ENCODE measurements around the gene SAA2.
"Not testable (repeated sequence)": the region's sequence is repeated elsewhere in the genome, so short reads cannot be mapped to it uniquely, and the experiment has no call there.

SAA2 gene

DNA sequence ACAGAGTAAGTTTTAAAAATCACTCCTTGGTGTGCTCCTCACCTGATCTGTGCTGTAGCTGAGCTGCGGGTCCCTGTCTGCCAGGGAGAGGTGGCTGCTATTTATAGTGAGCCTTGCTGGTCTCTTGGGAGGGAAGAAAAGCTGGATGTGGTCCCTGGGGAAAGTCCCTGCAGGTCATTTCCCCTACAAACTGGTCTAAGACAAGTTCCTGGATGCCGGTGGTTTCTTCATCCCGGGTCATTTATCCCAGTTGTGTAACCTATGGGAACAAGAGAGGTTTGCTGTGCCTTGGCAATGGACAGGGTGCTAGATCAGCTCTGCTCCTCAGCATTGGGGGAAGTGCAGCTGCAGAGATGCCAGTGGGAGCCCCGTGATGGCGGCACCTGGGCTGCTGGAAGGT is at the start of gene SAA2:
SAA2 (minus strand) TSS at position 108 of the 400 bp plus-strand sequence. CDS start 657 bp downstream, outside the sequence.
- DNase-seq (ENCODE audit: low spot score in 2 of 2) = no peak
- Mint-ChIP-seq H3K27me3 (no peaks in the 10 kb centered on the region), H3K9me3 (no peaks in the 10 kb centered on the region), H3K4me3 (no peak within 1 kb of the TSS), H3K4me1 (peaks cover 18% of the 10 kb centered on the region), H3K27ac (ENCODE audit: low read depth) (no peak within 1 kb of the TSS), H3K36me3 (ENCODE audit: insufficient read depth) (peaks cover 2% of the 10 kb centered on the region)
- ATAC-seq (replicated peaks; ENCODE audit: extremely low read depth, poor library complexity, severe bottlenecking) = no peak

DNA sequence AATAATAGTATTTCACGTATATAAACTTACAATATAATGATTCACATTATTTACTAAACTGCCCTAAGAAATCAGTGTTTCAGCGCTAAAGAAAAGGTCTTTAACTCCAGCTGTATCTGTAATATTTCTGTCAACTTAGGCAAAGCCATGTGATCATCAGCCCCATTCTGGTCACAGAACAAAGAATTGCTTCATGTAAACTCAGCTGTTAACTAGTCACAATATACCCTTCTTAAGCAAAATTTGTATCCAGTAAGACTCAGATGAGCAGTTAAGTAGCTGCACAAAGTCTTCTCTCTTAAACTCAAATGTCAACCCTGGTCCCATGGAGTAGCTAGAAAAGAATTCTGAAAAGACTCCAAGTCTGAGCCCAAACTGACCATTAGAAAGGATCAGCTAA is 46.8 kb upstream of the SAA2 start:
- DNase-seq (ENCODE audit: low spot score in 2 of 2) (no peak), ATAC-seq (replicated peaks; ENCODE audit: extremely low read depth, poor library complexity, severe bottlenecking) (no peak)
- peaks cover 59% of the 10 kb centered on the region for H3K36me3 Mint-ChIP-seq (ENCODE audit: insufficient read depth)
- H3K27ac Mint-ChIP-seq (ENCODE audit: low read depth) = no peak overlapping the region
- no peaks in the 10 kb centered on the region for H3K27me3 Mint-ChIP-seq
- H3K9me3 Mint-ChIP-seq = no peaks in the 10 kb centered on the region
- H3K4me1 Mint-ChIP-seq = no peaks in the 10 kb centered on the region
- no peak overlapping the region for H3K4me3 Mint-ChIP-seq

DNA sequence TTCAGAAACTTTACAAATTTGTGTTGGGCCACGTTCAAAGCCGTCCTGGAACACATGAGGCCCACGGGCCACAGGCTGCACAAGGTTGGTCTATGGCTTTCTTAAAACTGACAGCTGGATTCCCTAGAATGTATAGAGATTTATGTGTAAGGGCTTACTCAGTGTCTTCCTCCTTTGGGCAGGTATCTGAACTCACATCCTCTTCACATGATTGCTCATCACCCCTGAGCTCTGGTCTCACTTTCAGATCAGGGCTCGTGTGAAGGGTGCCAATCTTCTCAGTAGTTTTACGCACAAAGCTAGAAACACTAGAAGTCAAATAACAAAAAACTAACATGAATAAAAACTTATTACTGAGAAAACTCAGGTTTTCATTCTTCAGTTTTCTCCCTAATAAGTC is 46.4 kb upstream of the SAA2 start:
- no peaks in the 10 kb centered on the region for H3K4me1 Mint-ChIP-seq
- H3K9me3 Mint-ChIP-seq = no peaks in the 10 kb centered on the region
- no peaks in the 10 kb centered on the region for H3K27me3 Mint-ChIP-seq
- no peak overlapping the region for H3K27ac Mint-ChIP-seq (ENCODE audit: low read depth)
- ATAC-seq (replicated peaks; ENCODE audit: extremely low read depth, poor library complexity, severe bottlenecking) = no peak
- no peak for DNase-seq (ENCODE audit: low spot score in 2 of 2)
- H3K36me3 Mint-ChIP-seq (ENCODE audit: insufficient read depth) = peaks cover 60% of the 10 kb centered on the region
- no peak overlapping the region for H3K4me3 Mint-ChIP-seq

DNA sequence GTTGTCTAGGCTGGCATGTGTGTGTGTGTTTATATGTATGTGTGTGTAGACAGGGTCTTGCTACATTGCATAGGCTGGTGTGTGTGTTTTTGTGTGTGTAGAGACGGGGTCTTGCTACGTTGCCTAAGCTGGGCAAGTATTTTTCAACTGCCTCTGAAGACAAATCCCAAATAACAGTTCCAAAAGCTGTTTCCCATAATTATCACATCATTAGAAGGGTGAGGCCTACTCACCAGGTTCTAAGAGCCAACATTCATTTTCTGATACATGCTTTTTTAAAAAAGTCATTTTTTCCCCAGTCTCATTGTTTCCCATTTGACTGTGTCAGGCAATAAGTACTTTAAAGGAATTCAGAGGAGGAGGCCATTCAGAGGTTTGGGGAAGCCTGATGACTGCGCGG is 40.4 kb upstream of the SAA2 start:
- Mint-ChIP-seq H3K27me3 (no peaks in the 10 kb centered on the region), H3K27ac (ENCODE audit: low read depth) (no peak overlapping the region), H3K36me3 (ENCODE audit: insufficient read depth) (peaks cover 39% of the 10 kb centered on the region), H3K4me1 (no peaks in the 10 kb centered on the region), H3K9me3 (no peaks in the 10 kb centered on the region), H3K4me3 (no peak overlapping the region)
- DNase-seq (ENCODE audit: low spot score in 2 of 2) (no peak), ATAC-seq (replicated peaks; ENCODE audit: extremely low read depth, poor library complexity, severe bottlenecking) (no peak)

DNA sequence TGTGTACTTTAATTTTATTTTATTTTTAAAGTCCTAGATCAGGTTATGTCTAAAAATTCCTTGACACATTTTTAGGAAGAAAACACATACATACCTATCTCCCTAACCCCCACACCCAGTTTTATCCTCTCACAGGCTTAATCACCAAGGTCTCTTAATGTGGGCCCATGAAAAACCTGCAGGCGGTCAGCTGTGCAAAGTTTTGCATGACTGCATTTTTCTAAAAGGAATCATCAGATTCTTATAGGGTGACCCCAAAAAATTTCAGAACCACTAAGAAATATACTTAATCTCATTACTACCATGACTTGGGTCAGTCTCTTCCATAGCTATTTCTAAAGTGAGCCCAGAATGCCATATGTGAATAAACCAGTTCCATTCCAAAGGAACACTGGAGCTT is 37.4 kb upstream of the SAA2 start:
- Mint-ChIP-seq H3K36me3 (ENCODE audit: insufficient read depth) (peaks cover 42% of the 10 kb centered on the region), H3K4me1 (peaks cover under 1% of the 10 kb centered on the region), H3K27ac (ENCODE audit: low read depth) (no peak overlapping the region), H3K9me3 (no peaks in the 10 kb centered on the region), H3K27me3 (no peaks in the 10 kb centered on the region), H3K4me3 (no peak overlapping the region)
- ATAC-seq (replicated peaks; ENCODE audit: extremely low read depth, poor library complexity, severe bottlenecking) = no peak
- DNase-seq (ENCODE audit: low spot score in 2 of 2) = no peak

DNA sequence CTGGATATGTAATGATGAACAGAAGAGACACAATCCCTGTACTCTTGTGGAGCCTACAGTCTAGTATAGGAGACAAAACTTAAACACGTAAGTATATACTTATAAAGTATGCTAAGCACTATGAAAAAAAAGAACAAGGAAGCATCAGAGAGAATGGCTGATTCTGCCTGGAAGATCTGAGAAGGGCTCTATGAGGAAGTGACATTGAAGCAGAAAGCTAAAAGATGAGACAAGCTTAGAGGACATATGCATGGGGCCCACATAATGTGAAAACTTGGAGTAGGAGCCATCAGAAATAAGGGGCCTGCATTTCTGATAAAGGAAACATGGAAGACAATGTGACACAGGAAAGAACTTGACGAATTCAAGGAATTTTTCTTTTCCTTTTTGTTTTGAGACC is 34.2 kb upstream of the SAA2 start:
- peaks cover 10% of the 10 kb centered on the region for H3K4me1 Mint-ChIP-seq
- no peak overlapping the region for H3K4me3 Mint-ChIP-seq
- H3K27ac Mint-ChIP-seq (ENCODE audit: low read depth) = peak overlapping the region; percentile 58
- H3K27me3 Mint-ChIP-seq = no peaks in the 10 kb centered on the region
- DNase-seq (ENCODE audit: low spot score in 2 of 2) (no peak), ATAC-seq (replicated peaks; ENCODE audit: extremely low read depth, poor library complexity, severe bottlenecking) (no peak)
- no peaks in the 10 kb centered on the region for H3K9me3 Mint-ChIP-seq
- peaks cover 44% of the 10 kb centered on the region for H3K36me3 Mint-ChIP-seq (ENCODE audit: insufficient read depth)

DNA sequence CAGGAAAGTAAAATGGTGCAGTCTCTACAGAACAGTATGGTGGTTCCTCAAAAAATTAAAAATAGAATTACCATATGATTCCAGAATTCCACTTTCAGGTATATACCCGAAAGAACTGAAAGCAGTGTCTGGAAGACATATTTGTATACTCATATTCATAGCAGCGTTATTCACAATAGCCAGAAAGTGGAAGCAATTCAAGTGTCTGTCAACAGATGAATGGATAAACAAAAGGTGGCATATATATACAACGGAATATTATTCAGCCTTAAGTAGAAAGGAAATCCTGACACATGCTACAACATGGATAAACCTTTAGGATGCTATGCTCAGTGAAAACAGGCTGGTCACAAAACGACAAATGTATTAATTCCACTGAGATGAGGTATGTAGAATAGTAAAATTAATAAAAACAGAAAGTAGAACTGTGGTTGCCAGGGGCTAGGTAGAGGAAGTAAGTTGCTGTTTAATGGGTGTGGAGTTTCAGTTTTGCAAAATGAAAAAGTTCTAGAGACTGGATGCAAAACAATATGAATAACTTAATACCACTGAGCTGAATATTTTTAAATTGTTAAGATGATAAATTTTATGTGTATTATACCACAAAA is 32.1 kb upstream of the SAA2 start:
- H3K9me3 Mint-ChIP-seq = no peaks in the 10 kb centered on the region
- ATAC-seq (replicated peaks; ENCODE audit: extremely low read depth, poor library complexity, severe bottlenecking) (peak; percentile 67), DNase-seq (ENCODE audit: low spot score in 2 of 2) (no peak)
- peaks cover 10% of the 10 kb centered on the region for H3K4me1 Mint-ChIP-seq
- peak overlapping the region; percentile 86 for H3K27ac Mint-ChIP-seq (ENCODE audit: low read depth)
- H3K4me3 Mint-ChIP-seq = peak overlapping the region; percentile 66
- no peaks in the 10 kb centered on the region for H3K27me3 Mint-ChIP-seq
- H3K36me3 Mint-ChIP-seq (ENCODE audit: insufficient read depth) = peaks cover 30% of the 10 kb centered on the region

DNA sequence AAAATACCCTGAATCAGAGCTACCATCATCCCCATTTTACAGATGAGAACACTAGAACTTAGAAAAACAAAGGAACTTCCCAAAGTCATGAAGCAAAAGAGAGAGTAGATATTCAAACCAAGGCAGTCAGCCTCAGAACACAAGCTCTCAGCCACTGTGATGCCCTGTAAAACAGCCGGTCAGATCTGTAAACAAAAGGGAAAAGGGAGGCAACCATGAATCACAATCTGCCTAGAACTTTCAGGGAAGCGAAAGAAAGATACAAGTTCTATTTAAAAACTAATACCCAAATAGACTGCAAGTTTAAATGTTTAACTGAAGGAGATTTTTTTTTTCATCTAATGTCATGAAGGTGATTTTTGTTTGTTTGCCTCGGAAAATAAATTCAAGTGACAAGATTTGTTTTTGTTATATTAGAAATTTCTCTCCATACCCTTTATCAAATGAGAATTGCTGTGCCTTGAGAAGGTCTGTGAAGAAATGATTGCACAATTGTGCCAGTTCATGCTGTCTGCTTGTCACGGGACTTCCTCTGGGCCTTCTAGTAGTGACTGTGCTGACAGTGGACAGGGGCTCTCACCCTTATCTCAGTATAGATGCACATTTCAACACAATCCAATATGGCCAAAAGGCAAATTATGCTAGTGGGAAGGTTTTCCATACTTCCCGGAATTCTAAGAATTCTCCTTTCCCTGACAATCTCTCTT is 29.2 kb upstream of the SAA2 start:
- H3K36me3 Mint-ChIP-seq (ENCODE audit: insufficient read depth) = peaks cover 18% of the 10 kb centered on the region
- ATAC-seq (replicated peaks; ENCODE audit: extremely low read depth, poor library complexity, severe bottlenecking) (no peak), DNase-seq (ENCODE audit: low spot score in 2 of 2) (no peak)
- no peaks in the 10 kb centered on the region for H3K27me3 Mint-ChIP-seq
- no peak overlapping the region for H3K27ac Mint-ChIP-seq (ENCODE audit: low read depth)
- H3K9me3 Mint-ChIP-seq = no peaks in the 10 kb centered on the region
- peaks cover 10% of the 10 kb centered on the region for H3K4me1 Mint-ChIP-seq
- H3K4me3 Mint-ChIP-seq = no peak overlapping the region

DNA sequence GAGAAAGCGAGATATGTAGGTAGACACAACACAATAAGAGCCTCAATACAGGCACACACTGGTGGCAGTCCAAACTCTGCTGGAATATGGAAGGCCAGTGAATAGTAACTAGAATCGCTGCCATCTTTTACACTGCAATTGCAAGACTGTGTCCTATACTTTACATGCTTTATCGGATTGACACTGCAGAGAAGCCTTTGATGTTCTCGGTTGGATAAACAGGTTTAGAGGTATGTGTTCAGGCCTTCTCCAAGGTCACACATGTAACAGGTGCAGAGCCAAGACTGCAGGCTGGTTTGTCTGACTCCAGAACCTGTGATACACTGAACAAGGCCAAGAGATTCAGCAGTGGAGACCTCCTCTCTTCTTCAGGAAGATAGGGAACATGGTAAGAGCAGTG is 22.7 kb upstream of the SAA2 start:
- H3K27ac Mint-ChIP-seq (ENCODE audit: low read depth) = no peak overlapping the region
- DNase-seq (ENCODE audit: low spot score in 2 of 2) (no peak), ATAC-seq (replicated peaks; ENCODE audit: extremely low read depth, poor library complexity, severe bottlenecking) (no peak)
- H3K9me3 Mint-ChIP-seq = no peaks in the 10 kb centered on the region
- H3K36me3 Mint-ChIP-seq (ENCODE audit: insufficient read depth) = no peaks in the 10 kb centered on the region
- peaks cover 8% of the 10 kb centered on the region for H3K4me1 Mint-ChIP-seq
- no peak overlapping the region for H3K4me3 Mint-ChIP-seq
- no peaks in the 10 kb centered on the region for H3K27me3 Mint-ChIP-seq

DNA sequence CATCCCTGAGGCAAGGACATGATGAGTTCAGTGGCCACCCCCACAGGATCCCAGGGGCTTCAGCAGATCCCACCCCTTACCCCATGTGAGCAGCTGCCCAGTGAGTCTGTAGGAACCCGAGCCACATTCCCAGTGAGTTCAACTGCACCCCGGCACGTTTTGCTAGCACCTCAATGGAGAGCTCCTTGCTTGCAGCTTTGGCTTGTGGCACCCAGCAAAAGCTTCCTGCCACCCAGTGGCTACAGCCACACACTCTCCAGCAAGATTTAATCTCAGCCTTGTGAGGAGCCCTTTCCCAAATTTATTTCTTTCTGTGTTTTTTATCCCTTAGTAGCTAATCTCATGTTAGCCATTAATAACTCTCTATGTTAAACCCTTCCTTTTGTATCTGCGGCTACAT is 21.6 kb upstream of the SAA2 start:
- Mint-ChIP-seq H3K27ac (ENCODE audit: low read depth) (no peak overlapping the region), H3K4me3 (no peak overlapping the region), H3K9me3 (no peaks in the 10 kb centered on the region), H3K36me3 (ENCODE audit: insufficient read depth) (no peaks in the 10 kb centered on the region), H3K27me3 (no peaks in the 10 kb centered on the region), H3K4me1 (peaks cover 8% of the 10 kb centered on the region)
- ATAC-seq (replicated peaks; ENCODE audit: extremely low read depth, poor library complexity, severe bottlenecking) (no peak), DNase-seq (ENCODE audit: low spot score in 2 of 2) (no peak)

DNA sequence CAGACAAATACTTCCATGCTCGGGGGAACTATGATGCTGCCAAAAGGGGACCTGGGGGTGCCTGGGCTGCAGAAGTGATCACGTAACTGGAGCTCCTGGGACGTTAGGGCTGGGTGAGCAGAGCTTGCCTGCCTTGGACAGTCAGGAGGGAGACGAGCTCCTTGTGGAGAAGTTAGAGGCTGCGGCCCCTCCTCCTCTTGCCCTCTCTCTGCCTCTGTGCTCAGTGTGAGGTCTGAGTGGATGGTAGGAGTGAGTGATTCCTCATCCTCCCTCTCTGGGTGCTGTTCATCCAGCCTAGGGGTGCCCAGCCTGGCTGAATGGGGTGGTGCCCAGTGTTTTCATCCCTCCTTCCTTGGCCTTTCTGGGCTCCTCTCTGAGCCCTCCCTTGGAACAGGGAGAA is 20.8 kb upstream of the SAA2 start:
- not testable (repeated sequence) for H3K4me3 Mint-ChIP-seq; DNase-seq (ENCODE audit: low spot score in 2 of 2); ATAC-seq (replicated peaks; ENCODE audit: extremely low read depth, poor library complexity, severe bottlenecking); H3K9me3 Mint-ChIP-seq; H3K36me3 Mint-ChIP-seq (ENCODE audit: insufficient read depth); H3K27me3 Mint-ChIP-seq; H3K27ac Mint-ChIP-seq (ENCODE audit: low read depth)
- H3K4me1 Mint-ChIP-seq = peaks cover 14% of the 10 kb centered on the region

DNA sequence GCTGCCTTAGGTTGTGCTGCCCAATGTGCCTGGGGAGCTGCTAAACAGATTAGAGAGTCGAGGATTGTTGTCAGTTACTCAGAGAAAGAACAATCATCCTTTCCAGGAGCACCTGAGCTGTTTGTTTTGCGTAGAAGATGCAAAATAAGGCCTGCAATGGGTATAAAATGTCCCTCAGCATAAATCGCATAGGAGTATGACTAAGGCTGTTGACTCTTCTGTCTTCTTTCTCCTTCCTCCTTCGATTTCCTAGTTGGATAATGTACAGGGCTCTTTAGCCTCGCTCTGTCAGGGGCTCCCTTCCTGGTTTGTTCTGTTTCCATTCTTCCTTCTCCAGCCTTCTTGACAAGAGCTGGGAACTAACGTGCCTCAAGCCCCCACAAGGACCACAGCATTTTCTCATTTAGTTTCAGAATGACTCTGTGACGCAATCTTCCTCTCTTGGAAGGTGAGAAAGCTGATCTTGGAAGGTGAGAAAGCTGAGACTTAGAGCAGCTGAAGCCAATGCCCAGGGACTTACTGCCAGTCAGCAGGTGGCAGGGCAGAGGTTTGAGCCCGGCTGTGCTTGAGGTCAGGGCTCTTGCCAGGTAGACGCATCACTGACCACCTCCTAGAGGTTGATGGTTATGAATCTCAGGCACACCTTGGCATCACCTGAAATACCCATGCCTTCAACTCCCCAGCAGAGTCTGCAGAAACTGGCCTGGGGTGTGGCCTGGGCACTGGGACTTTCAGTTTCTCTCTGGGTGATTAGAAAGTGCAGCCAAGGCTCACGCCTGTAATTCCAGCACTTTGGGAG is 19.1 kb upstream of the SAA2 start:
- H3K36me3 Mint-ChIP-seq (ENCODE audit: insufficient read depth); H3K9me3 Mint-ChIP-seq; H3K27me3 Mint-ChIP-seq; DNase-seq (ENCODE audit: low spot score in 2 of 2): not testable (repeated sequence)
- ATAC-seq (replicated peaks; ENCODE audit: extremely low read depth, poor library complexity, severe bottlenecking) = peak; percentile 71
- Mint-ChIP-seq H3K4me3 (peak overlapping the region; percentile 70), H3K4me1 (peaks cover 14% of the 10 kb centered on the region), H3K27ac (ENCODE audit: low read depth) (peak overlapping the region; percentile 90)

DNA sequence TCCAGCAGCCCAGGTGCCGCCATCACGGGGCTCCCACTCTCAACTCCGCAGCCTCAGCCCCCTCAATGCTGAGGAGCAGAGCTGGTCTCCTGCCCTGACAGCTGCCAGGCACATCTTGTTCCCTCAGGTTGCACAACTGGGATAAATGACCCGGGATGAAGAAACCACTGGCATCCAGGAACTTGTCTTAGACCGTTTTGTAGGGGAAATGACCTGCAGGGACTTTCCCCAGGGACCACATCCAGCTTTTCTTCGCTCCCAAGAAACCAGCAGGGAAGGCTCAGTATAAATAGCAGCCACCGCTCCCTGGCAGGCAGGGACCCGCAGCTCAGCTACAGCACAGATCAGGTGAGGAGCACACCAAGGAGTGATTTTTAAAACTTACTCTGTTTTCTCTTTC is 17.5 kb upstream of the SAA2 start, which contains the start of gene SAA1:
SAA1 (plus strand) TSS at position 316 of the 400 bp plus-strand sequence. CDS start 624 bp downstream, outside the sequence.
- DNase-seq (ENCODE audit: low spot score in 2 of 2) = no peak
- H3K27ac Mint-ChIP-seq (ENCODE audit: low read depth) = no peak within 1 kb of the TSS
- no peak for ATAC-seq (replicated peaks; ENCODE audit: extremely low read depth, poor library complexity, severe bottlenecking)
- H3K4me3 Mint-ChIP-seq = no peak within 1 kb of the TSS
- H3K36me3 Mint-ChIP-seq (ENCODE audit: insufficient read depth) = no peaks in the 10 kb centered on the region
- H3K4me1 Mint-ChIP-seq = peaks cover 14% of the 10 kb centered on the region
- H3K27me3 Mint-ChIP-seq = no peaks in the 10 kb centered on the region
- H3K9me3 Mint-ChIP-seq = no peaks in the 10 kb centered on the region
